Measurements from ENCODE around the gene TM4SF5.

Gene TM4SF5

GRCh38 chr17:4795168-4795567, 23.5 kb downstream of the TM4SF5 start:
- Histone ChIP-seq H3K9ac (ENCODE audit: low read length) (no peak overlapping the region), H3K4me3 (ENCODE audit: low read length) (peak overlapping the region; percentile 97), H3K4me1 (ENCODE audit: control insufficient read depth, insufficient read depth, low read length) (peaks cover 12% of the 10 kb centered on the region), H3K9me3 (ENCODE audit: control insufficient read depth, low read length) (no peaks in the 10 kb centered on the region), H3K36me3 (ENCODE audit: control insufficient read depth, insufficient read depth, low read length, severe bottlenecking) (peaks cover 17% of the 10 kb centered on the region), H3K27me3 (replicated peaks; ENCODE audit: control insufficient read depth, insufficient read depth, low read length) (no peaks in the 10 kb centered on the region)
- DNase-seq (ENCODE audit: low read depth), result no peak

GRCh38 chr17:4796552-4796920, 24.9 kb downstream of the TM4SF5 start:
- no peaks in the 10 kb centered on the region for H3K9me3 ChIP-seq (ENCODE audit: control insufficient read depth, low read length)
- H3K4me1 ChIP-seq (ENCODE audit: control insufficient read depth, insufficient read depth, low read length), result peaks cover 9% of the 10 kb centered on the region
- peak overlapping the region; percentile 97 for H3K4me3 ChIP-seq (ENCODE audit: low read length)
- peak; percentile 76 for DNase-seq (ENCODE audit: low read depth)
- H3K27me3 ChIP-seq (replicated peaks; ENCODE audit: control insufficient read depth, insufficient read depth, low read length), result no peaks in the 10 kb centered on the region
- peaks cover 17% of the 10 kb centered on the region for H3K36me3 ChIP-seq (ENCODE audit: control insufficient read depth, insufficient read depth, low read length, severe bottlenecking)
- H3K9ac ChIP-seq (ENCODE audit: low read length), result peak overlapping the region; percentile 97

GRCh38 chr17:4800462-4801196, 28.9 kb downstream of the TM4SF5 start:
- DNase-seq (ENCODE audit: low read depth), result no peak
- Histone ChIP-seq H3K36me3 (ENCODE audit: control insufficient read depth, insufficient read depth, low read length, severe bottlenecking) (peaks cover 17% of the 10 kb centered on the region), H3K9ac (ENCODE audit: low read length) (no peak overlapping the region), H3K9me3 (ENCODE audit: control insufficient read depth, low read length) (no peaks in the 10 kb centered on the region), H3K4me3 (ENCODE audit: low read length) (no peak overlapping the region), H3K4me1 (ENCODE audit: control insufficient read depth, insufficient read depth, low read length) (peaks cover 9% of the 10 kb centered on the region), H3K27me3 (replicated peaks; ENCODE audit: control insufficient read depth, insufficient read depth, low read length) (no peaks in the 10 kb centered on the region)

GRCh38 chr17:4802228-4802627, 30.5 kb downstream of the TM4SF5 start, which contains the start of gene C17orf114:
Gene C17orf114 (minus strand): TSS chr17:4802328.
- DNase-seq (ENCODE audit: low read depth), result no peak
- no peaks in the 10 kb centered on the region for H3K9me3 ChIP-seq (ENCODE audit: control insufficient read depth, low read length)
- no peak within 1 kb of the TSS for H3K4me3 ChIP-seq (ENCODE audit: low read length)
- peaks cover 17% of the 10 kb centered on the region for H3K36me3 ChIP-seq (ENCODE audit: control insufficient read depth, insufficient read depth, low read length, severe bottlenecking)
- no peaks in the 10 kb centered on the region for H3K27me3 ChIP-seq (replicated peaks; ENCODE audit: control insufficient read depth, insufficient read depth, low read length)
- H3K4me1 ChIP-seq (ENCODE audit: control insufficient read depth, insufficient read depth, low read length), result peaks cover 1% of the 10 kb centered on the region
- no peak within 1 kb of the TSS for H3K9ac ChIP-seq (ENCODE audit: low read length)

DNA sequence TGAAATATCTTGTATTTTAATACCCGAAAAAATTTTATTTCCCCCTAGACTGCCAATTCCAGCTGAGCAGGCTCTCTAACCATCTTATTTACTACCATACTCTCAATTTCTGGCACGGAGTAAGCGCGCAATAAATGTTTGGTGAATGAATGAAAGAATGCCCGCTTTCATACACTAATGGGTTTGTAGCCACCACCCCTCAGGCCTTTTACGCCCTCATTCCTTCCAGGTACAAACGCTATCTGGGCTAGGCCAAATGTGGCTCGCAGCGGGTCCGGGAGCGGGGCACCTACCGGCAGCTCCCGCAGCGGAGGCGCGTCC, 34.7 kb downstream of the TM4SF5 start:
- peaks cover 12% of the 10 kb centered on the region for H3K36me3 ChIP-seq (ENCODE audit: control insufficient read depth, insufficient read depth, low read length, severe bottlenecking)
- no peak for DNase-seq (ENCODE audit: low read depth)
- peak overlapping the region; percentile 78 for H3K9ac ChIP-seq (ENCODE audit: low read length)
- no peaks in the 10 kb centered on the region for H3K27me3 ChIP-seq (replicated peaks; ENCODE audit: control insufficient read depth, insufficient read depth, low read length)
- H3K9me3 ChIP-seq (ENCODE audit: control insufficient read depth, low read length), result no peaks in the 10 kb centered on the region
- peaks cover 11% of the 10 kb centered on the region for H3K4me1 ChIP-seq (ENCODE audit: control insufficient read depth, insufficient read depth, low read length)
- peak overlapping the region; percentile 81 for H3K4me3 ChIP-seq (ENCODE audit: low read length)

DNA sequence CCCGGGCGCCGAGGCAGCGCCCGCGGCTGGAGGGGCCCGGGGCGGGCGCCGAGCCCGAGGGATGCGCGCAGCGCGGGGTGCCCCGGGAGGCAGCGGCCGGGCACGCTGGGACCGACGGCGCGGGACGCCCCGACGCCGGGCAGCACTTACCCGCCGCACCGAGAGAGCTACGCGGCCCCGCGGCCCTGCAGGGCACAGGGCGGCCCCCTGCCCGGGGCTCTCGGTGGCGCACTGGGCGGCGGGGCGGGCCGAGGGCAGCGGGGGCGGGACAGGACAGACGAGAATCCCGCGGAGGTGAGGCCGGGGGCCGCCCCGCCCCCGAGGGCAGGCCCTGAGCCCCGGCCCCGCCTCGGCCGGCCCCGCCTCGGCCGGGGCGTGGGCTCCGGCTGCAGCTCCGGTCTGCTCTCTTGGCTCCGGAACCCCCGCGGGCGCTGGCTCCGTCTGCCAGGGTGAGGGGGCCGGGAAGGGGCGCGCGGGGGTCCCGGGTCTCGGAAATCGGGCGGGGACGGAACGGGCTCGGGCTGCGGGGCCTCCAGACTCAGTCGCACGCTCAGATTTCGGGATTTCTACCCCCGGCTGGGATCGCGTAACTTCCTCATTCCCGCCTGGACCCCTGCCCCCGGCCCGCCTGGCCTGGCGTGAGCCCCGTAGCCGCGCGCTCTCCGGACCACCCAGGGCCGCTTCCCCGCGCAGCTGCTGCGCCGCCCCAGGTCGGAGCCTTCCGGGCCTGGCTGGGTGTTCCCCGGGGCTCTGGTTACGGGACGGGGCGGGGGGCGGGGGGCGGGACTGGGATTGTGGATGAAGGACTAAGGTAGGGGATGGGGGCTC, 35.3 kb downstream of the TM4SF5 start, which contains the start of gene PLD2:
Gene PLD2, plus strand, starts transcription at position 376 of the 828 bp plus-strand sequence. CDS start 621 bp downstream, outside the sequence.
- peak within 1 kb of the TSS; percentile 88 for H3K9ac ChIP-seq (ENCODE audit: low read length)
- peak; percentile 94 for DNase-seq (ENCODE audit: low read depth)
- peak within 1 kb of the TSS; percentile 81 for H3K4me3 ChIP-seq (ENCODE audit: low read length)
- peaks cover 12% of the 10 kb centered on the region for H3K36me3 ChIP-seq (ENCODE audit: control insufficient read depth, insufficient read depth, low read length, severe bottlenecking)
- no peaks in the 10 kb centered on the region for H3K9me3 ChIP-seq (ENCODE audit: control insufficient read depth, low read length)
- peaks cover 11% of the 10 kb centered on the region for H3K4me1 ChIP-seq (ENCODE audit: control insufficient read depth, insufficient read depth, low read length)
- no peaks in the 10 kb centered on the region for H3K27me3 ChIP-seq (replicated peaks; ENCODE audit: control insufficient read depth, insufficient read depth, low read length)

GRCh38 chr17:4807605-4808377, 36.1 kb downstream of the TM4SF5 start:
- no peak for DNase-seq (ENCODE audit: low read depth)
- Histone ChIP-seq H3K36me3 (ENCODE audit: control insufficient read depth, insufficient read depth, low read length, severe bottlenecking) (peaks cover 12% of the 10 kb centered on the region), H3K9ac (ENCODE audit: low read length) (peak overlapping the region; percentile 14), H3K27me3 (replicated peaks; ENCODE audit: control insufficient read depth, insufficient read depth, low read length) (no peaks in the 10 kb centered on the region), H3K4me1 (ENCODE audit: control insufficient read depth, insufficient read depth, low read length) (peaks cover 11% of the 10 kb centered on the region), H3K4me3 (ENCODE audit: low read length) (peak overlapping the region; percentile 81), H3K9me3 (ENCODE audit: control insufficient read depth, low read length) (no peaks in the 10 kb centered on the region)

- DNase-seq (ENCODE audit: low read depth), result peak; percentile 20
- Histone ChIP-seq H3K4me1 (ENCODE audit: control insufficient read depth, insufficient read depth, low read length) (peaks cover 11% of the 10 kb centered on the region), H3K9me3 (ENCODE audit: control insufficient read depth, low read length) (no peaks in the 10 kb centered on the region), H3K9ac (ENCODE audit: low read length) (no peak overlapping the region), H3K27me3 (replicated peaks; ENCODE audit: control insufficient read depth, insufficient read depth, low read length) (no peaks in the 10 kb centered on the region), H3K36me3 (ENCODE audit: control insufficient read depth, insufficient read depth, low read length, severe bottlenecking) (peaks cover 12% of the 10 kb centered on the region), H3K4me3 (ENCODE audit: low read length) (no peak overlapping the region)
Observed at GRCh38 chr17:4808378-4808767, 36.7 kb downstream of the TM4SF5 start.

GRCh38 chr17:4810696-4811290, 39.1 kb downstream of the TM4SF5 start:
- peaks cover 11% of the 10 kb centered on the region for H3K4me1 ChIP-seq (ENCODE audit: control insufficient read depth, insufficient read depth, low read length)
- DNase-seq (ENCODE audit: low read depth), result no peak
- H3K36me3 ChIP-seq (ENCODE audit: control insufficient read depth, insufficient read depth, low read length, severe bottlenecking), result peaks cover 14% of the 10 kb centered on the region
- H3K9me3 ChIP-seq (ENCODE audit: control insufficient read depth, low read length), result no peaks in the 10 kb centered on the region
- H3K9ac ChIP-seq (ENCODE audit: low read length), result no peak overlapping the region
- no peak overlapping the region for H3K4me3 ChIP-seq (ENCODE audit: low read length)
- H3K27me3 ChIP-seq (replicated peaks; ENCODE audit: control insufficient read depth, insufficient read depth, low read length), result no peaks in the 10 kb centered on the region

DNA sequence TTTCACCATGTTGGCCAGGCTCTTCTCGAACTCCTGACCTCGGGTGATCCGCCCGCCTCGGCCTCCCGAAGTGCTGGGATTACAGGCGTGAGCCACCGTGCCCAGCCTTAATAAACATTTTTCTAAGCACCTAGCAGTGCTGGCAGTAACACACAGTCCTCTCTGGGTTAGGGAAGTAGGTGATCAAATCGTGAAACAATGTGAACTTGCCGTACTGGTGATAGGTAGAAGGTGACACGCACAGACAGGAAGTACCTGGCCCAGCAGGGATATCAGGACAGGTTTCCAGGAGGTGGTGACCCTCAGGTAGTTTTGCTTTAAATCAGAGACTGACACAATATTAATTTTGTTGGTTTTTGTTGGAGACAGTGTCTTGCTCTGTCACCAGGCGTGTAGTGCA, 39.8 kb downstream of the TM4SF5 start:
- no peaks in the 10 kb centered on the region for H3K27me3 ChIP-seq (replicated peaks; ENCODE audit: control insufficient read depth, insufficient read depth, low read length)
- peaks cover 11% of the 10 kb centered on the region for H3K4me1 ChIP-seq (ENCODE audit: control insufficient read depth, insufficient read depth, low read length)
- no peak for DNase-seq (ENCODE audit: low read depth)
- no peak overlapping the region for H3K4me3 ChIP-seq (ENCODE audit: low read length)
- H3K9me3 ChIP-seq (ENCODE audit: control insufficient read depth, low read length), result no peaks in the 10 kb centered on the region
- no peak overlapping the region for H3K9ac ChIP-seq (ENCODE audit: low read length)
- peaks cover 16% of the 10 kb centered on the region for H3K36me3 ChIP-seq (ENCODE audit: control insufficient read depth, insufficient read depth, low read length, severe bottlenecking)

Data from adipocyte (in vitro differentiated cells).